Measurements from ENCODE around the gene AHRR. TPM values are rescaled to one million over a fixed set of nuclear protein-coding genes. Genes with fewer than 3 reads are reported as not detected.

The AHRR gene
- total and polyA plus RNA-seq, 8 donors = 0.63 to 47.8 (median 1.1) TPM; not detected in 1

DNA sequence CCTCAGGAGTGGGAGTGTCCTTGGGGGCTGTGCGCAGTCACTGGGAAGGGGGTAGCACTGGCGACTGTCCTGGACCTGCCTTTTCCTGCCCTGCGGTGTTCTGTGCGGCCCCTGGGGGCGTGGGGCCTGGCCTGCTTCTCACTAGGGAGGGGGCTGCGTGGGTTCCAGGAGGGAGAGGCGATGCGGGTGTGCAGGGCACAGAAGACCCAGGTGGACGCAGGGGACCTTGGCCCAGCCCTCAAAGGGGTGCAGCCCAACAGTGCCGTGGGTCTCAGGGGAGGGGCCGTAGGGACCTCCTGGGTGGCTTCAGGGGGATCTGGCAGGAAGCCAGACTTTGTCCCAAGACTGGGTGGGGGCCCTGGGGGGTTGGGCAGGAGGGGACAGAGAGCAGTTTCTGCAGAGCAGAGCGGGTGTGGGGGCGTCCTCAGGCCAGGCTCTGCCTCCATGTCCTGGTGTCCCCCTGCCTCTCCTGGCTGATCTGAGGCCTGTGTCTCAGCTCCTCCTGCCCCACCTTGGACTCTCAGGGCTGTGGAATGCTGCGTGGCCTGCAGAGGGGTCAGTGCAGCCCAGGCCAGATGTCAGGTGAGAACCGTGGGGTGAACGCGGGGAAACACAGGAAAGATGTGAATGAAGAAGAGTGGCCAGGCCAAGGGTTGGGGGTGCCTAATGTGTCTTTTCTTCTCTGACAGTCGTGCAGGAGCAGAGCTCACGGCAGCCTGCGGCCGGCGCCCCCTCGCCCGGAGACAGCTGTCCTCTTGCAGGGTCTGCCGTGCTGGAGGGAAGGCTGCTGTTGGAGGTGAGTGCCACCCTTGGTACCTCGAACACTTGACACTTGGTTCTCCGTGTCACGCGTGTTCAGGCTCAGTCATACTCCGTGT lies 54.6 kb downstream of the AHRR start:
- intact Hi-C loops (cut with DNase I; ENCODE audit: low total_unique reads) = no loop called here
- Histone ChIP-seq H3K4me1 (peaks cover 12 to 23% (median 15%) of the 10 kb centered on the region in 4 donors), H3K36me3 (no peaks in the 10 kb centered on the region), H3K27me3 (peaks cover 0 to 47% (median 23%) of the 10 kb centered on the region in 3 donors), H3K4me3 (no peak overlapping the region), H3K27ac (no peak overlapping the region), H3K9me3 (peaks cover 0 to 7% (median 0%) of the 10 kb centered on the region in 4 donors)
- WGBS, 5 donors = 85 to 92% (median 89%) methylated on average over 28 to 30 of the region's 30 CpGs
- peak in 1 of 2 donors; percentile 21 for DNase-seq
- TF ChIP-seq POLR2AphosphoS5 (IDR thresholded peaks at IDR 0.05) (no peak), EP300 (IDR thresholded peaks at IDR 0.05) (no peak), POLR2A (IDR thresholded peaks at IDR 0.05) (no peak)
- TF ChIP-seq, protein P1, sequence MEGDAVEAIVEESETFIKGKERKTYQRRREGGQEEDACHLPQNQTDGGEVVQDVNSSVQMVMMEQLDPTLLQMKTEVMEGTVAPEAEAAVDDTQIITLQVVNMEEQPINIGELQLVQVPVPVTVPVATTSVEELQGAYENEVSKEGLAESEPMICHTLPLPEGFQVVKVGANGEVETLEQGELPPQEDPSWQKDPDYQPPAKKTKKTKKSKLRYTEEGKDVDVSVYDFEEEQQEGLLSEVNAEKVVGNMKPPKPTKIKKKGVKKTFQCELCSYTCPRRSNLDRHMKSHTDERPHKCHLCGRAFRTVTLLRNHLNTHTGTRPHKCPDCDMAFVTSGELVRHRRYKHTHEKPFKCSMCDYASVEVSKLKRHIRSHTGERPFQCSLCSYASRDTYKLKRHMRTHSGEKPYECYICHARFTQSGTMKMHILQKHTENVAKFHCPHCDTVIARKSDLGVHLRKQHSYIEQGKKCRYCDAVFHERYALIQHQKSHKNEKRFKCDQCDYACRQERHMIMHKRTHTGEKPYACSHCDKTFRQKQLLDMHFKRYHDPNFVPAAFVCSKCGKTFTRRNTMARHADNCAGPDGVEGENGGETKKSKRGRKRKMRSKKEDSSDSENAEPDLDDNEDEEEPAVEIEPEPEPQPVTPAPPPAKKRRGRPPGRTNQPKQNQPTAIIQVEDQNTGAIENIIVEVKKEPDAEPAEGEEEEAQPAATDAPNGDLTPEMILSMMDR (IDR thresholded peaks at IDR 0.05) = no peak

DNA sequence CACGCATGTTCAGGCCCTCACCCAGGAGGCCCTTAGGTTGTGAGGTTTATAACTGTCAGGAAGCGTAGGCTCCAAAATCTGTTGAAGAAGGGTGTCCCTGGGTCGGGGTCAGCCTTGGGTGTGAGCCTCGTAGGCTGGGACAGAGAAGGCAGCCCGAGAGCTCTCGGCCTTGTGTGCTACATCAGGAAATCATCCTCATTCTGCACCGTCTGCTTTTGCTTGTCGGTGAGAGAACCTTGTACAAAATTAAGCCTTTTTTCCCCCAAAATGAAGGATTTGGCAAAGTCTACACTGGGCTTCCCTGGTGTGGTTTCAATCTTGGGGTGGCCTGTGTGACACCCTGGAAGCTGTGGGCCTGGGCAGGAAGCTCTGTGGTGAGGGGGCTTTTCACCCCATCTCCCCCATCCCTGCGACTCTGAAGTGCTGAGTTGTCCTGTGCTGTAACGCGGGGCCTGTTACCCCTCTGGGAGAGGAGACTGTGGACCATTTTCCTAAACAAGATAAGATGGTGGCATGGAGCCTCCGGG lies 55.3 kb downstream of the AHRR start:
- Histone ChIP-seq H3K4me3 (no peak overlapping the region), H3K36me3 (no peaks in the 10 kb centered on the region), H3K9me3 (peaks cover 0 to 7% (median 0%) of the 10 kb centered on the region in 4 donors), H3K27me3 (peaks cover 0 to 44% (median 23%) of the 10 kb centered on the region in 3 donors), H3K4me1 (peaks cover 12 to 23% (median 15%) of the 10 kb centered on the region in 4 donors), H3K27ac (no peak overlapping the region)
- peak in 1 of 2 donors; percentile 23 for DNase-seq
- intact Hi-C loops (cut with DNase I; ENCODE audit: low total_unique reads) = no loop called here
- no peak for TF ChIP-seq EP300 (IDR thresholded peaks at IDR 0.05)
- TF ChIP-seq POLR2A (IDR thresholded peaks at IDR 0.05) = no peak
- TF ChIP-seq, protein P1 (IDR thresholded peaks at IDR 0.05) = no peak
- TF ChIP-seq POLR2AphosphoS5 (IDR thresholded peaks at IDR 0.05) = no peak
- 90 to 97% (median 95%) methylated on average over 11 to 12 of the region's 12 CpGs for WGBS, 5 donors

DNA sequence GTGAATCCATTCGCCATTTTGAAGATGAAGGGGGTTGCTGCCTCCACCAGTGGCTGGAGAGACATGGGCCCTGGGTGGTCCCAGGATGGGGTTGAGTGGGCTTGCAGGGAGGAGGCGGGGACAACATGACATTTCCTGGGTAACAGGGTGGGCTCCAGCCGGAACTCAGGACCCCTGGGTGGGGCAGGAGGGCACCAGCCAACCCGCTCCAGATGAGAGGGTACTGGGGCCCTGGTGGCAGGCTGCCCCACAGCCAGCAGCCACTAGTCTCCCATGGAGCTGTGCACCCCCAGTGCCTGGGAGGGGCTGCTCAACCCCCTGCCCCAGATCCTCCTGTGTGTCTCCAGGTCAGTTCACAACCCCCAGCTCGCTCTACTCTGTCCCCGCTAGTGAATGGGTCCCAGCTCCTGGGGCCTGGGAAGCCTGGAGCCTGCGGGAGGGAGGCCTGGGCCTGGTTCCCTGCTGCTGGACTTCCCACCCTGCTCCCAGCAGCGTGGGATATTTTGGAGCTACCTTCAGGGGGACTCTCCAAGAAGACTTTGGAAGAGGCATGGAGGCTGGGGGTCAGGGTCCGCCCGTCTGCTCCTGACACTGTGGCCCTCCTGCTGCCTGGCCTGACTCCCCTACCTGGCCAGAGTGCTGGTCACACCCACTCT lies 55.9 kb downstream of the AHRR start:
- 90 to 100% (median 95%) methylated on average over 4 to 10 of the region's 10 CpGs for WGBS, 5 donors
- Histone ChIP-seq H3K4me3 (no peak overlapping the region), H3K9me3 (peaks cover 0 to 7% (median 0%) of the 10 kb centered on the region in 4 donors), H3K36me3 (no peaks in the 10 kb centered on the region), H3K27ac (no peak overlapping the region), H3K4me1 (peaks cover 12 to 18% (median 15%) of the 10 kb centered on the region in 4 donors), H3K27me3 (peaks cover 0 to 39% (median 23%) of the 10 kb centered on the region in 3 donors)
- no peak for DNase-seq
- intact Hi-C loops (cut with DNase I; ENCODE audit: low total_unique reads) = no loop called here
- TF ChIP-seq, protein P1 (IDR thresholded peaks at IDR 0.05) = no peak
- TF ChIP-seq EP300 (IDR thresholded peaks at IDR 0.05) (no peak), POLR2A (IDR thresholded peaks at IDR 0.05) (no peak)

DNA sequence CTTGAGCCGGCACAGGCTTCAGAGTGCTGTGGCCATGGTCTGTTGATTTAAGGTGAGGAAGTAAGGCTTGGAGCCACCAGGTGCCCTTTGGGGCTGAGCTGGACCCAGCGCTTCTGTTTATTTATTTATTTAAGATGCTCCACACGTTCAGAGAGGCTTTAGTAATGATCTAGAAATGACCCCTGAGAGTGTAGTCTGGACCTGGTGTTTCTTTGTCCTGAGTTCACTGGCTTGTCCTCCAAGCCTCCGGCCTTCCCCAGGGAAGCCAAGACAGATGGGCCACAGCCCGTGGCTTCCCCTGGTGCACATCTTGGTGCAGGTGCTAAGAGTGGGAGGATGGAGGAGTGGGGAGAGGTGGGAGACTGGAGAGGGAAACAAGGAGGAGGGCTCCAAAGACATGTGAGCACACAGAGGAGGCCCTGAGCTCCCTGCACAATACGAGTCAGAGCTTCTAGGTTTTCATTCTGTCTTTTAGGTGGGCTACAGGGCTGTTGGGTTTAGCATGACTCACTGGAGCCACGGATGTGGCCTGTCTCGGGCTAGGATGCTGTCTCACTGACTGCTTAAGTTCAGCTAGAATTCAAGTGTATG lies 56.9 kb downstream of the AHRR start:
- Histone ChIP-seq H3K36me3 (no peaks in the 10 kb centered on the region), H3K9me3 (peaks cover 0 to 7% (median 0%) of the 10 kb centered on the region in 4 donors), H3K4me1 (peaks cover 7 to 11% (median 8%) of the 10 kb centered on the region in 4 donors), H3K27me3 (peaks cover 0 to 29% (median 18%) of the 10 kb centered on the region in 3 donors), H3K4me3 (no peak overlapping the region), H3K27ac (no peak overlapping the region)
- TF ChIP-seq, protein P1 (IDR thresholded peaks at IDR 0.05) = no peak
- TF ChIP-seq EP300 (IDR thresholded peaks at IDR 0.05) (no peak), POLR2AphosphoS5 (IDR thresholded peaks at IDR 0.05) (no peak), POLR2A (IDR thresholded peaks at IDR 0.05) (no peak)
- intact Hi-C loops (cut with DNase I; ENCODE audit: low total_unique reads) = no loop called here
- no peak for DNase-seq
- whole genome bisulfite sequencing, 5 donors = 58 to 74% (median 70%) methylated on average over 8 of the region's 8 CpGs

Measured in stomach (tissue), 9 donors.